ENCODE data around the gene CPA3.

The CPA3 gene

GRCh38 chr3:148938306-148938705 is 73.2 kb downstream of the CPA3 start:
- DNase-seq (no peak), ATAC-seq (ENCODE audit: insufficient read depth, low read depth) (no peak)
- H3K27me3 ChIP-seq (ENCODE audit: insufficient read depth, low read length, poor library complexity): peaks cover 33% of the 10 kb centered on the region
- H3K4me3 ChIP-seq (ENCODE audit: low read depth in 1 of 2, low read length in 2 of 2): no peak overlapping the region
- H4K20me1 ChIP-seq (ENCODE audit: insufficient read depth, low read length): no peaks in the 10 kb centered on the region
- TF ChIP-seq CTCF (IDR thresholded peaks at IDR 0.05; ENCODE audit: borderline replicate concordance, extremely low read depth, low read length, poor library complexity, severe bottlenecking) (no peak), EZH2 (IDR thresholded peaks at IDR 0.05; ENCODE audit: borderline replicate concordance, low read depth, low read length, severe bottlenecking) (no peak)
- H3K36me3 ChIP-seq (ENCODE audit: insufficient read depth, low read length): no peaks in the 10 kb centered on the region
- no peak overlapping the region for H3K9ac ChIP-seq (ENCODE audit: low read depth, low read length)
- no peaks in the 10 kb centered on the region for H3K4me1 ChIP-seq (ENCODE audit: insufficient read depth, low read length)
- no peak overlapping the region for H2AFZ ChIP-seq (ENCODE audit: low read depth, low read length)
- H3K27ac ChIP-seq (ENCODE audit: low read length): no peak overlapping the region
- no peaks in the 10 kb centered on the region for H3K79me2 ChIP-seq (ENCODE audit: insufficient read depth, low read length)
- H3K4me2 ChIP-seq (ENCODE audit: insufficient read depth, low read length): no peak overlapping the region
- H3K9me3 ChIP-seq (ENCODE audit: insufficient read depth, low read length, severe bottlenecking): no peaks in the 10 kb centered on the region

- Histone ChIP-seq H3K4me3 (ENCODE audit: low read depth in 1 of 2, low read length in 2 of 2) (no peak overlapping the region), H2AFZ (ENCODE audit: low read depth, low read length) (no peak overlapping the region), H3K9me3 (ENCODE audit: insufficient read depth, low read length, severe bottlenecking) (no peaks in the 10 kb centered on the region), H3K4me1 (ENCODE audit: insufficient read depth, low read length) (no peaks in the 10 kb centered on the region), H3K4me2 (ENCODE audit: insufficient read depth, low read length) (no peak overlapping the region), H3K79me2 (ENCODE audit: insufficient read depth, low read length) (no peaks in the 10 kb centered on the region), H3K27me3 (ENCODE audit: insufficient read depth, low read length, poor library complexity) (peaks cover 33% of the 10 kb centered on the region), H3K27ac (ENCODE audit: low read length) (no peak overlapping the region), H4K20me1 (ENCODE audit: insufficient read depth, low read length) (no peaks in the 10 kb centered on the region), H3K9ac (ENCODE audit: low read depth, low read length) (no peak overlapping the region), H3K36me3 (ENCODE audit: insufficient read depth, low read length) (no peaks in the 10 kb centered on the region)
- no peak for DNase-seq
- no peak for ATAC-seq (ENCODE audit: insufficient read depth, low read depth)
- TF ChIP-seq CTCF (IDR thresholded peaks at IDR 0.05; ENCODE audit: borderline replicate concordance, extremely low read depth, low read length, poor library complexity, severe bottlenecking) (no peak), EZH2 (IDR thresholded peaks at IDR 0.05; ENCODE audit: borderline replicate concordance, low read depth, low read length, severe bottlenecking) (no peak)
Observed at GRCh38 chr3:148938936-148939335, 73.8 kb downstream of the CPA3 start.

GRCh38 chr3:148940983-148941382 is 75.9 kb downstream of the CPA3 start:
- Histone ChIP-seq H3K27ac (ENCODE audit: low read length) (no peak overlapping the region), H3K9ac (ENCODE audit: low read depth, low read length) (no peak overlapping the region), H3K4me1 (ENCODE audit: insufficient read depth, low read length) (no peaks in the 10 kb centered on the region), H2AFZ (ENCODE audit: low read depth, low read length) (no peak overlapping the region), H3K79me2 (ENCODE audit: insufficient read depth, low read length) (no peaks in the 10 kb centered on the region), H3K4me3 (ENCODE audit: low read depth in 1 of 2, low read length in 2 of 2) (no peak overlapping the region), H4K20me1 (ENCODE audit: insufficient read depth, low read length) (no peaks in the 10 kb centered on the region), H3K27me3 (ENCODE audit: insufficient read depth, low read length, poor library complexity) (peaks cover 30% of the 10 kb centered on the region), H3K36me3 (ENCODE audit: insufficient read depth, low read length) (no peaks in the 10 kb centered on the region), H3K9me3 (ENCODE audit: insufficient read depth, low read length, severe bottlenecking) (no peaks in the 10 kb centered on the region), H3K4me2 (ENCODE audit: insufficient read depth, low read length) (no peak overlapping the region)
- TF ChIP-seq CTCF (IDR thresholded peaks at IDR 0.05; ENCODE audit: borderline replicate concordance, extremely low read depth, low read length, poor library complexity, severe bottlenecking) (no peak), EZH2 (IDR thresholded peaks at IDR 0.05; ENCODE audit: borderline replicate concordance, low read depth, low read length, severe bottlenecking) (no peak)
- ATAC-seq (ENCODE audit: insufficient read depth, low read depth) (no peak), DNase-seq (no peak)
